ENCODE data around the gene TMEFF2. TPM values are rescaled to one million over a fixed set of nuclear protein-coding genes. Genes with fewer than 3 reads are reported as not detected.
"Not testable (repeated sequence)": the region's sequence is repeated elsewhere in the genome, so short reads cannot be mapped to it uniquely, and the experiment has no call there.

TMEFF2 gene
- total RNA-seq, 1 donor from 2014 or later = not detected

GRCh38 chr2:191933307-191934105 lies 261.2 kb downstream of the TMEFF2 start:
- peak; percentile 23 to 52 for DNase-seq (ENCODE audit: low read depth in 2 of 2)

- no peak for DNase-seq (ENCODE audit: low read depth in 2 of 2)
Measured at GRCh38 chr2:191932286-191932685, 262.4 kb downstream of the TMEFF2 start.

GRCh38 chr2:191931329-191931728 lies 263.4 kb downstream of the TMEFF2 start:
- no peak for DNase-seq (ENCODE audit: low read depth in 2 of 2)

- no peak for DNase-seq (ENCODE audit: low read depth in 2 of 2)
Measured at GRCh38 chr2:191930205-191930604, 264.5 kb downstream of the TMEFF2 start.

GRCh38 chr2:191929288-191929687 lies 265.4 kb downstream of the TMEFF2 start:
- peak; percentile 95 to 98 for DNase-seq (ENCODE audit: low read depth in 2 of 2)

GRCh38 chr2:191927991-191928390 lies 266.7 kb downstream of the TMEFF2 start:
- peak; percentile 52 to 73 for DNase-seq (ENCODE audit: low read depth in 2 of 2)

GRCh38 chr2:191927319-191927867 lies 267.3 kb downstream of the TMEFF2 start:
- DNase-seq (ENCODE audit: low read depth in 2 of 2) = peak; percentile 93 to 100

- no peak for DNase-seq (ENCODE audit: low read depth in 2 of 2)
Measured at GRCh38 chr2:191926671-191927070, 268.1 kb downstream of the TMEFF2 start.

GRCh38 chr2:191923652-191923997 lies 271.1 kb downstream of the TMEFF2 start:
- DNase-seq (ENCODE audit: low read depth in 2 of 2) = no peak

GRCh38 chr2:191922736-191923651 lies 271.7 kb downstream of the TMEFF2 start:
- DNase-seq (ENCODE audit: low read depth in 2 of 2) = no peak

- DNase-seq (ENCODE audit: low read depth in 2 of 2) = not testable (repeated sequence)
Measured at GRCh38 chr2:191921650-191922049, 273.1 kb downstream of the TMEFF2 start.

GRCh38 chr2:191920502-191920901 lies 274.2 kb downstream of the TMEFF2 start:
- no peak for DNase-seq (ENCODE audit: low read depth in 2 of 2)

- peak in 1 of 2 donors; percentile 70 for DNase-seq (ENCODE audit: low read depth in 2 of 2)
Measured at GRCh38 chr2:191917967-191918651, 276.6 kb downstream of the TMEFF2 start.

- peak; percentile 58 to 63 for DNase-seq (ENCODE audit: low read depth in 2 of 2)
Measured at GRCh38 chr2:191917430-191917881, 277.3 kb downstream of the TMEFF2 start.

GRCh38 chr2:191916826-191917225 lies 277.9 kb downstream of the TMEFF2 start:
- no peak for DNase-seq (ENCODE audit: low read depth in 2 of 2)

GRCh38 chr2:191915750-191916149 lies 279.0 kb downstream of the TMEFF2 start:
- DNase-seq (ENCODE audit: low read depth in 2 of 2) = no peak

GRCh38 chr2:191913796-191914195 lies 280.9 kb downstream of the TMEFF2 start:
- no peak for DNase-seq (ENCODE audit: low read depth in 2 of 2)

GRCh38 chr2:191912764-191913163 lies 282.0 kb downstream of the TMEFF2 start:
- no peak for DNase-seq (ENCODE audit: low read depth in 2 of 2)

GRCh38 chr2:191910518-191910917 lies 284.2 kb downstream of the TMEFF2 start:
- peak; percentile 66 to 85 for DNase-seq (ENCODE audit: low read depth in 2 of 2)

GRCh38 chr2:191908874-191909273 lies 285.9 kb downstream of the TMEFF2 start:
- DNase-seq (ENCODE audit: low read depth in 2 of 2) = no peak

GRCh38 chr2:191907545-191907944 lies 287.2 kb downstream of the TMEFF2 start:
- DNase-seq (ENCODE audit: low read depth in 2 of 2) = peak; percentile 59 to 86

Data from lung microvascular endothelial cell (primary cell).